K562 treated with DMSO at 1 percent for 48 hours (cell line): ENCODE measurements around the gene LRBA. TPM values are rescaled to one million over a fixed set of nuclear protein-coding genes. Genes with fewer than 3 reads are reported as not detected.

Experiments used
- total RNA-seq: library from RNA; unstranded; fragments of 300-600 nt; gene quantifications from 2 replicates; pipeline ENCODE4 v1.2.3, GENCODE V29; 2022; ENCODE audit warnings: low replicate concordance; ENCODE audit errors: extremely low read depth

The LRBA gene
- total RNA-seq, result not detected in 2 replicates

GRCh38 chr4:151014521-151015458 is at the start of gene LRBA:
TSS of gene LRBA (minus strand) at chr4:151015284. CDS start at chr4:151014642, 642 bp downstream.

GRCh38 chr4:150582146-150582872 is 432.8 kb downstream of the LRBA start, which contains the start of gene MAB21L2:
TSS of gene MAB21L2 (plus strand) at chr4:150582151. CDS start at chr4:150583030, 879 bp downstream.

Other genes starting within 250 kb of the LRBA start
- gene RPS3A, start 84.3 kb upstream of the LRBA start, total RNA-seq, result 1,708 and 2,924 TPM in 2 replicates